NCI-H1092 (cell line): ENCODE data around the gene FBP1.
A peak's percentile ranks its signal among the peaks of the same experiment; 100 is the strongest.
"Not testable (repeated sequence)": the region's sequence is repeated elsewhere in the genome, so short reads cannot be mapped to it uniquely, and the experiment has no call there.

Experiments
- DNase-seq: peaks from one replicate; lab custom pipeline; 2025; lab: John Stamatoyannopoulos, UW

The FBP1 gene

GRCh38 chr9:94619026-94619425, 20.3 kb downstream of the FBP1 start:
- no peak for DNase-seq

GRCh38 chr9:94613003-94613402, 26.3 kb downstream of the FBP1 start:
- no peak for DNase-seq

GRCh38 chr9:94612071-94612470, 27.2 kb downstream of the FBP1 start:
- DNase-seq: no peak

- DNase-seq: no peak
These were observed 27.7 kb downstream of the FBP1 start for GRCh38 chr9:94611638-94612068.

- no peak for DNase-seq
These were observed 29.1 kb downstream of the FBP1 start for GRCh38 chr9:94610181-94610606.

GRCh38 chr9:94607423-94607691, 32.0 kb downstream of the FBP1 start:
- DNase-seq: no peak

GRCh38 chr9:94606646-94607422, 32.5 kb downstream of the FBP1 start:
- DNase-seq: no peak

- DNase-seq: peak; percentile 53
These were observed 35.8 kb downstream of the FBP1 start for GRCh38 chr9:94603259-94604160.

GRCh38 chr9:94602666-94603065, 36.7 kb downstream of the FBP1 start:
- no peak for DNase-seq

- DNase-seq: no peak
These were observed 38.6 kb downstream of the FBP1 start for GRCh38 chr9:94600715-94601114.

- DNase-seq: no peak
These were observed 39.1 kb downstream of the FBP1 start for GRCh38 chr9:94600258-94600657.

- no peak for DNase-seq
These were observed 40.2 kb downstream of the FBP1 start for GRCh38 chr9:94599102-94599501.

GRCh38 chr9:94593459-94594345, 45.6 kb downstream of the FBP1 start, which contains the start of gene FBP2:
Gene FBP2, minus strand, starts transcription at chr9:94593824. Its CDS starts 98 bp downstream, at chr9:94593726.
- no peak for DNase-seq

GRCh38 chr9:94592683-94593082, 46.6 kb downstream of the FBP1 start:
- not testable (repeated sequence) for DNase-seq

- no peak for DNase-seq
These were observed 47.4 kb downstream of the FBP1 start for GRCh38 chr9:94591876-94592275.

- not testable (repeated sequence) for DNase-seq
These were observed 48.2 kb downstream of the FBP1 start for GRCh38 chr9:94591046-94591545.

- DNase-seq: no peak
These were observed 50.6 kb downstream of the FBP1 start for GRCh38 chr9:94588681-94589080.

GRCh38 chr9:94586814-94587213, 52.5 kb downstream of the FBP1 start:
- DNase-seq: no peak

GRCh38 chr9:94586316-94586715, 53.0 kb downstream of the FBP1 start:
- DNase-seq: no peak

GRCh38 chr9:94584555-94584954, 54.8 kb downstream of the FBP1 start:
- no peak for DNase-seq

GRCh38 chr9:94581728-94582127, 57.6 kb downstream of the FBP1 start:
- DNase-seq: no peak

GRCh38 chr9:94577571-94577970, 61.7 kb downstream of the FBP1 start:
- no peak for DNase-seq
